GM21360 (cell line): ENCODE measurements around the gene DRAXIN.

Experiments used
- ATAC-seq: cut with Tn5 transposase; IDR thresholded peaks from one replicate; pipeline ENCODE4 v1.9.1; 2021; ENCODE audit warnings: mild to moderate bottlenecking, moderate library complexity; ENCODE audit not compliant: unreplicated experiment

Gene DRAXIN

DNA sequence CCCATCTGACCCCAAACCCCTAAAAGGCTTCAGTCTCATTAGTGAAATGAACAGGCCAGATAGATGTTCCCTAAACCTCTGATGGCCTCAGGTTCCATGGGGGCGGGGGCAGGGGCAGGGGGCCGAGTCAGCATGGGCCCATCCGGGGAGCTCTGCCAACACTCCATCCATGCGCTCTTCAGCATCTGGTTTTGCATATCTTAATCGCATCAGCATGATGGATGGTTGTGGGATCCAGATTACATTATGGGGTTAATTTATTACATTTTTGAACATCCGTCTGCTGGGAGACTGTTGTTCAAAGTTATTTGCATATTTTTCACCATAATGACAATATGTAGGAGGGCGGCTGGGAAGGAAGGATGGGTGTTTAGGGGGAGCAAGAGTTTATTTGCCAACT, 7.4 kb upstream of the DRAXIN start:
- no peak for ATAC-seq

DNA sequence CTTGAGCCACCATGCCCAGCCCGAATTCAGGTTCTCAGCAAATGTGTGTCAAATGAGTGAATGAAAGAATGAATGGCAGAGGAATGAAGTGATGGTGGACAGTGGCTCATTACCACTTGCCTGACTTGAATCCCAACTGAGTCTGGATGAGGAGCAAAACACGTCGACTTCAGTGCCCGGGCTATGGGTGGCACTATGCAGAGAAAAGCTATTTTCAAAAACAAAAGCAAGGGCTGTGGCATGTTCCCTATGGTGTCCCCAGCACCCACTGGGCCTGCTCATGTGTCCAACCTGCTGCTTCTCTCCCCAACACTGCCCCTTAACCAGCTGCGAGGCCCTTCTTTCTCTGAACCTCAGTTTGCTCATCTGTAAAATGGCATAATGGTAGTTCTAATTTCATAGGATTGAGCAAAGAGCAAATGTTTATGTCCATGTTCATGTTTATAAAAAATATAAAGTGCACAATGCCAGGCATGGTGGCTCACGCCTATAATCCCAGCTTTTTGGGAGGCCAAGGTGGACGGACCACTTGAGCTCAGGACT, 6.2 kb upstream of the DRAXIN start:
- no peak for ATAC-seq

DNA sequence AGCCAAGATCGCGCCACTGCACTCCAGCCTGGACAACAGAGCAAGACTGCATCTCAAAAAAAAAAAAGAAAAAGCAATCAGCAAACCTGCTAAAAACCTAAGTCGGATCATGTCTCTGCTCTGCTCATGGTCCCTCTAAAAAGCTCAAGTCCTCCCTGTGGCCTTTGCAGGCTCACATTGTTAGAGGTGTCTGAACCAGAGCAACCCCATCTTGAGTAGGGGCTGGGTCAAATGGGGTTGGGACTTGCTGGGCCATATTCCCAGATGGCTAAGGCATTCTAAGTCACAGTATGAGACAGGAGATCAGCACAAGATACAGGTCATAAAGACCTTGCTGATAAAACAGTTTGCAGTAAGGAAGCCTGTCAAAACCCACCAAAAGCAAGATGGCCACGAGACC, 3.0 kb upstream of the DRAXIN start:
- no peak for ATAC-seq

DNA sequence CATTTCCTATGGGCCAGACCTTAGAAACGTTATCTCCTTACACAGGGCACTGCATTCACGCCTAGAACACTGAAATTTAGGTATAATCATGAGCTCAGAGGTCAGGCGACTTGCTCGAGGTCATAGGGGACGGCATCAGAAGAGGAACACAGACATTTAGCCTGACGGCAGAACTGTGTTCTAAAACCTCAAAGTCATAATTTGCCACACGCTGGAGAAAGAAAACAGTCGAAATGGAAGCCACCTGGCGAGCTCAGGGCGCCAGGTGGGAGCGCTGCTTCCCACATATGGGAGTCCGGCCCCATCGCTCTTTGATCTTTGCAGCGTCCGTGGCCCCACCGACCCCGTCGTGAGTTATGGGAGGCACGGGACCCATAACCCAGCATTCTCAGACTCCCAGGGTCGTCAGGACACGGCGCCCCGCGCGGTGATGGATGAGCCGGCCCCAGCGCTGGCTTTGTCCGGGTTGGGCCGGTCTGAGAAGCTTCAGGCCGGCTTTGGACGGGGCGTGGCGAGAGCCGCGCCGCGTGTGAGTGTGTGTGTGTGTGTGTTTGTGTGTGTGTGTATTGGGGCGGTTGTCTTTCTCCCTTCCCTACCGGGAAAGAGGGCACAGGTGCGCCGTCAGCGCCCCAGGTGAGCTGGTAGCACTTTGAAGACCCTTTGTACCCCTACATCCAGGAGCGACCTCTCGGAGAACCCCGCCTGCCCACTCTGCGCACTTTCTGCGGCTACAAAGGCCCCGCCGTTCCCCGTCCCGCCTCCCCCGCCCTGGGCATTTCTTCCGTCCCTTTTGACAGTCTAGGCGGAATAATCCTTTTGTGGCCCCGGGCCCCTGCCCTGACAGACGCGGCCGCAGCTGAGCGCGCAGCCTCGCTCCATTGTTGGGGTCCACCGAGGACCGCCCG, 861 bp upstream of the DRAXIN start:
- ATAC-seq: no peak

DNA sequence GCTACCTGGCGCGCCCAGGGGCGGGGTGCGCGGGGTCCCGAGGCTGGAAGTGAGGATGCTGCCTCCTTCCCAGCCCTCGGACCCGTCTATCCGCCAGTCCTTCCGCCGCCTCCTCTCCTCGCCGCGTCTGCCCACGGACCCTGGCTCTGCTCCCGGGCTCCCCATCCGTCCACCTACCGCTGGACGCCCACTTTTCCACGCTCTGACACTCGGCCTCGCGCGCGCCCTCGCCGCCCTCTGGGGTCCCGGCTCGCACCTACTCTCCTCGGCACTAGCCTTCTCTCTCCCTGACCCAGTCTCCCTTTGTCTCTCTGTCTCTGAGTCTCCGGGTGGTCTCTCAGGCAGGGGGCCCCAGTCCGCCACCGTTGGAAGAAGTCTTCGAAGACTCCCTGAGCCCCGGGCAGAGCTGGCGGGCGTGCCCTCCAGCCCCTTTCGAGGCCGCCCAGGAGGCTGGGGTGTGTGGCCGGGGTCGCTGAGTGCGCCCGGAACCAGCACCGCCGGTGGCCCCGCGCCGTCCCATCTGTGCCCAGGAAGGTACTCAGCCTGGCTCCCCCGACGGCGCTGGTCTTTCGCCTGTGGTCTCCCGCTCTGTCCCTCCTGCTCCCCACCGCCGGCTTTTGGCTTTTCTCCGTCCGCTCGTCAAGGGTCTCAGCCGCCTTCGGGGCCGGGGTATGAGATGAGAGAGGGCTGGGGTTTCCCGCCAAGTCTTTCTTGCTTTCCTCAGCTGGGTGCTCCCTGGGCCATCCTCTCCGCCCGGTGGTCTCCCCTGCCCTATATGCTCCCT, 610 bp downstream of the DRAXIN start:
- ATAC-seq: no peak

DNA sequence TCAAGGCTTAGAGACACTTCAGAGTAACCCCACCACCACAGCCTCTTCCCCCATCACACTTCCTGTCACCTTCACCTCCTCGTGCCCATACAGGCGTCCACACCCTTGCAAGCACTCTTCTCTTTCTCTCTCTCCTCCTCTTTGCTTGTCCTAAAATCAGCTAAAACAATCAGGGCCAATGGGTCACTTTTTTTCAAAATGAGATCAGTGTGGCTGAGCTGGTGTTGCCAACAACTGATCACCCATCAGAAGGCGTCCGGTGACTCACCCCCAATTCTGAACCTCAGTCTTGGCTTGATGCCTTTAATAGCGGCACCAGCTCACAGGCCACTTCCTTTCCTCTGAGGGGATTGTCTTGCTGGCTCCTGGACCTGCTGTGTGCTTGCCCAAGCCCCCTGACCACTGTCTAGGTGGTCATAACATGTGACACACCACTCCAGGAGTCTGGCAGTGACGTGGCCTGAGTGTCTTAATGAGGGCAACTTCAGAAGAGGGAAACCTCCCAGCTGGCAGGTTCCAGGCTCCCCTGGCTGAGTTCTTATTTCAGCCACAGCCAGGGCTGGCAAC, 1.6 kb downstream of the DRAXIN start:
- ATAC-seq: no peak

DNA sequence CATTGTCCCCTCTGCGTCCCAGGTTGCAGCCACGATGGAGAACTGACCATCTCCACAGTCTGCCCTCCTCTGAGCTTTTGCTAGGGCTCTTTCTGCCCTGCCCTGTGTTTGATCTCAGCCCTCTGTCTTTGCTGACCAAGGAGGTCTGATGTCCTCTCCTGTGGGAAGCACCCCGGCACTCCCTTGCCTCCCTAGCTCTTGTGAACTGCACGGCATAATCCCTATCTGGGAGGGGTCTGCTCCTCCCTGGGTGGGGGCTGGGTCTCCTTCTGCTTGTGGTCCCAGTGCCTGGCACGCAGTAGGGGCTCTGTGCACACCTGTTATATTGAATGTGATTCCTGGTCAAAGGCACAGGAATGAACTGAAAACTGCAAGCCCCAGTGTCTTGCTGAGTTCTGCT, 2.4 kb downstream of the DRAXIN start:
- no peak for ATAC-seq

DNA sequence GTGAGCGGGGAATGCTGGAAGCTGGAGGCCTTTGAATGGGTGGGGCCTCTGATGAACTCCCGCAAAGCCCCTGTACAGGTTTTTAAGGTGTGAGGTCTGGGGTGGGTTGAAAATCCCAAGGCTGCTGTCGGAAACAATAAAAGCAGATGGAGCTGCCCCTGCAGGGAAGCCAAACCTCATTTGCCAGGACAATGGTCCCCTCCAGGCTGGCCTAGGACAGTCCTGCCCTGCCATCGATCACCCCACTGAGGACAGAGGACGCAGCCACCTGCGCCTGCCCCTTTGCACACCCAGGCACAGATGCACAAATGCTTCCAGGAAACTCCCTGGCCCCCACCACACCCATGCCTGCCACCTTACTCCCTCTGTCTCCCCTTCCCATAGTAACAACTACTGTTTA, 4.4 kb downstream of the DRAXIN start:
- ATAC-seq: no peak

DNA sequence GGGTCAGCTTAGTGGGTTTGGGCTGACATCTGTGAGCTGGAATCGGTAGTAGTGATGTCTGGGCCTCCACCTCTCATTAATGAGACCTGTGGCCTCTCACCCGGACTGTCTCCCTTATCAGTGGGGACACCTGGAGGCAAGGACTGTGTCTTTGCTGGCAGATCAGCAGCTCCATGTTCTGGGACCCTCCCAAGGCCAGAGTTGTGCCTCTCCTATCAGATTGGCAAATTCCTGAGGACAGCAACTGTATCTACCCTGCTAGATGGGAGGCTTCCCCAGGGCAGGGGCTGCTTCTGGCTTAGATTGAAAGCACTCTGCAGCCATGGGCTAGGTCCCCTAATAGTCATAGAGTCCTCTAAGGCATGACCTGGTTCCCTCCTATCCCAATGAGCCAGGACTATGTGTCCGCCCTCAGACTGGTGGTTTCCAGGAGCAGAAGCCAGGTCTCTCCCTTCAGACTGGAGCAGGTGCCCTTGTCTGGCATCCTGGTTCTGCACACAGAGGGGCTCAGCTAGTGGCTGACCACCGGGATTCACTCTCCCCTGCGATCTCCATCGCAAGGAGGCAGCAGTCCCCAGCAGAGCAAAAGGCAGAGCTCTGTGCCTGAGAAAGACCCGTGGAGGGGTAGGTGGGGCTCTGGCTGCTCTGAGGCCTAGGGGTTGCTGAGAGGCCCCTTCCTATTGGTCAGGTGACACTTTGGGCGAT, 5.8 kb downstream of the DRAXIN start:
- no peak for ATAC-seq

DNA sequence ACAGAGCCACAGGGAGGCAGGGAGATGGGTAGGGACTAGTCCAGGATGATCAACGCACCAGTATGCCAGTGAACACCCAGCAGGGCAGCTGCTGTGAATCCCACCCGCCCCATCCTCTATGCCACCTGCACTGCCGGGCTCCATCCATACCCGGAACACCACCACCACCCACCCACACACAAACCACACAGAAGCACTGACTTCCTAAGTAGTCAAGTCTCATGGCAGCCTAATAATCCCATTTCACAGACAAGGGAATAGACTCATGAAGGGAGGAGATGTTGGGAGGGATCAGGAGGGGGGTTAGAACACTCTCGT, 6.3 kb downstream of the DRAXIN start:
- no peak for ATAC-seq

DNA sequence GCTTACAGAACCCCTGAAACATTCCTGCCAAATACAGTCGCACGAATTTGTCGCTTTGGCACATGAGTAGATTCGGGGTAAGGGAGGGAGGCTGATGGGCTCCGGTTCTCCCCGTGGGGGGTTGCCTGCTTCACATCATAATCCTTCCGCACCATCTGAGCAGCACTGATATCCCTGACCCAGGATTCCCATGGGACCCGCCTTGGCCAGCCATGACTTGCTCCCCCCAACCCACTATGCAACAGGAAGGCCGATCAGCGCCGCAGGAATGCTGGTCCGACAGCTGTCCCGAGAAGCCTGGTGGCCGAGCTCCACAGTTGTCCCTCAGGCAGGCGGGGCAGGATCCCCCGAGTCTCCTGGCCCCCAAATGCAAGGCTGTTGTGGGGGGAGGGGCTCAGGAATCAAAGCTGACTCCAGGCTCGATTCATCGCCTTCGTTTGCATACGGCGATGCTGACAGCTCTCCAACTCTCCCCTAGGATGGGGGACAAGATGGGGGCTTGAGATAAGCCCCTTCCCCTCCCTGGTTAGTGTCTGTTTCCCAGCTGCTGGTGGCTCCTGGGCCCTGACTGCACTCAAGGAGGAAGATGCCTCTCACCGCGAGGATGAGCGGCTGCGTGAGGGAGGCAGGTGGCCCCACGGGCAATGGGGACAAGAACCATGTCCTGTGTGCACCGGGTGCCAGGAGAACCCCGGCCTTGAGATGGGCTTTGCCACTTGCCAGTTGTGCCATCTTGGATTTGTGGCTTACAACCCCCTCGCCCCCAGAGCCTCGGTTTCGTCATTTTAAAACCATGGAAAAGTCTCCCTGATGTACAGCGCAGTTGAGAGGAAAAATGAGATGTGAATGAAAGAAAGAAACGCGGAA, 9.3 kb downstream of the DRAXIN start:
- no peak for ATAC-seq

DNA sequence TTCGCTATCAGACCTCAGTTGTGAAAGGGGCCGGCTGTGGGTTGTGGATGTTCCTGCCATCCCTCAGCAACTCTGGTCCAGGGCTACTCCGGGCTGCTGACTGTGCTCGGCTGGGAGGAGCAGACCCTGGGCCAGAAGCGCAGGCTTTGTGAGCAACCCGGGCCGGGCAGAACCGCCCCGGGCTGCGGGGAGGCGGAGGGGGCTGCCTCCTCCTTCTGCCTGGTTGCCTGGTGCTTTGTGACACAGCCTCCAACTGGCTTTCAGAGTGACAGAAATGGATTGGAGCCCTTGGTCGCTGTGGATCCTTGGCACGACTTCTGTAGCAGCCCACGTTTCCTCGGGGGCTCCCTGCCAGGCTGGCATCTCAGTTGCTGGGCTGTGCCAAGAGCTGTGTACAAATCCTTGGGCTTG, 10.0 kb downstream of the DRAXIN start:
- no peak for ATAC-seq

DNA sequence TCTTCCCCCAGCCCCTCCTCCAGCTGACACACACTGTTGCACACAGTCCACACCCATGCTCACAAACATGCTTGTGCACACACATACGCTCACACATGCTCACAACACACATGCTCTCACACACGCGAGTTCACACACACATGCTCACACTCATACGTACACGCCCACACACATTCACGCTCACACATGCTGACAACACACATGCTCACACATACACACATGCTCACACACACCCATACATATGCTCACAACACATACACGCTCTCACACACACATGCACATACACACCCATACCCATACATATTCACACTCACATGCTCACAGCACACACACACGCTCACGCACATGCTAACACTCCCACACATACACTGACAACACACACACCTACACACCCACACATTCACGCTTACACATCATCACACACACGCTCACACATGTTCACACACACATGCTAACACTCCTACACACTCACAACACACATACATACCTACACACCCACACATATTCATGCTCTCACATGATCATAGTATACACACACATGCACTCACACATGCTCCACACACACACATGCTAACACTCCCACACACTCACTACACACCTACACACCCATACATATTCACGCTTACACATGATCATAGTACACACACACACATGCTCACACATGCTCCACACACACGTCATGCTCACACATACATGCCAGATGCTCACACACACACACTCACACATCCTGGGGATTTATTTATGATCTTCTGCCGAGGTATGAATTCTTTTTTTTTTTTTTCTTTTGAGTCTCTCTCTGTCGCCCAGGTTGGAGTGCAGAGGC, 10.7 kb downstream of the DRAXIN start:
- ATAC-seq: no peak

DNA sequence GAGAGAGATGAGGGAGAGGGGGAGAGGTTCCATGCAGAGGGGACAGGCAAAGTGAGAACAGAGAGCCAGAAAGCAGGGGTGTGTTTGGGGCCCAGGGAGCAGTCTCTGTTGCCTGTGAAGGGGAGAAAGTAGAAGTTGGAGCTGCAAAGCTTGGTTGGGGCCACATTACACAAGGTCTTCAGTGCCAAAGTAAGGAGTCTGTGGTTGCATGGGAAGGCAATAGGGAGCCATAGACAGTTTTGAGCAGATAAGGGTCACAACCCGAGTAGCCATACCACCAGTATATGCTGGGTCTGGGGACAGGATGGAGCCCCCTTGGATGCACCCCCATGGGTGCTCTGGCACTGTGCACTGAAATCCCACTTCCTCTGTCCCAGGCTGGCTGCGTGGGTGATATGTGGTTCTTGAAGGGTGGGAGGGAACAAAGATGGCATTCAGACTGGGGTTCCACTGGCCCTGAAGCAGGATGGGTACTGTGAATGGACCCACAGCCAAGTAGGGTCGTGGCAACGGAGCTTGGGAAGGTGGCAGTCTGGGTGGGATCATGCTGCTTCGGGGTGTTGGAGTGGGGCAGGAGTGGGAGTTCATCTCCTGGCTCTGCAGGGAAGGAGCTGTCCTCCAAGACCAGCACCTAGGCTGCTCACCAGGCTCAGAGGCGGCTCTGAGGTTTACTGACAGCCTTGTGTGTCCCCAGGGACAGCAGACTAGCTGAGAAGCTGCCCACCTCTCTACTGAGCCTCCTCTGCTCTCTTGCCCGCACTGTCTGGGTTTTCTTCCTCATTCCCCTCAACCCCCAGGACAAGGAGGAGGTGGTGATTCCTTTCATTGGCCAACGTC, 12.1 kb downstream of the DRAXIN start:
- ATAC-seq: no peak

DNA sequence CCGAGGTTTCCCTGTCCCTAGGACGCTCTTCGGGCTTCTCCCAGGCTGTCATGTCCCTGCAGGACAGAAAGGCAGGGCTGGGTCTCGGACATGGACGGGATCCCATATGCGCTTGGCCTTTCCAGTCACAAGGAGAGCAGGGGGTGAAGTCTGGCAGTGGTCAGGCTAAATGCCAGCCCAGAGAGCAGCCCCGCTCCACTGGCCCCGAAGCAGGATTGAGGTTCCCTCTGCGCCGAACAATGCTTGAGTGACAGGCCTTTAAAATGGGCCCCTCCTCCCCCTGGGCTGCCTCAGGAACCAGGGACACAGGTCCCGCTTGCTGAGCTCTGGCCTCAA, 12.7 kb downstream of the DRAXIN start:
- no peak for ATAC-seq

DNA sequence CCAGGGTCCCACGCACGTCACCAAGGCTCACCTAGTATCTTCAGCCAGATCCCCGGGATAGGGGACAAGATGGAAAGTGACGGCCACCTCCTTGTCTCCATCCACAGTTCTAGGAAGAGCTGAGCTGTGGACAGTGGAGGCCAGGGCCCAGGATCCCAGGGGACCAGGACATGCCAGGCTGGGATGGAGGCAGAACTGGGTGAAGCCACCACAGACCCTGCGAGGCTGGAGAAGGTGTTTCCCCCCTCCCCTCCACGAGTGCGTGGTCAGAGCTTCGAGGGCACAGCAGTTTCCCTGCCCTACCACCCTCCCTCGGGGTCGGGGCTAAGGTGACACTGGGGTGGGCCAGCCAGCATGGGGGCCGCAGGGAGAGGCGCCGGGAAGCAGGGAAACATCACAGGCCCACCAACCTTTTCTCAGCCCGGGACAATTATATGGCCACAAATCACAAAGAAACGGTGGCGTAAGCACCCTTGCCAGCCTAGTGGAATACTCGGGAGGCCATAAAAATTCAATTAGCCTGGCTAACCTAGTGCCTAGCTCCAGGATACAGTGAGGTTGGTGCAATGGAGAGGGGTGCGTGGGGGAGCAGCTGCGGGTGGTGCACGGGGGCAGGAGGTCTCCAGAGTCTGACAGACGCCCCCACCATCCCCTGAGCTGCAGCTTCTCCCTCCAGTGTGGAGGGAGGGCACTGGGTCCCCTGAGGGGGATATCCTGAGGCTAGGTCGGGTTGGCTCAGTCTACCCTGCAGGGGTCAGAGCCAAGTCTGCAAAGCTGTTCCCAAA, 13.4 kb downstream of the DRAXIN start:
- no peak for ATAC-seq

DNA sequence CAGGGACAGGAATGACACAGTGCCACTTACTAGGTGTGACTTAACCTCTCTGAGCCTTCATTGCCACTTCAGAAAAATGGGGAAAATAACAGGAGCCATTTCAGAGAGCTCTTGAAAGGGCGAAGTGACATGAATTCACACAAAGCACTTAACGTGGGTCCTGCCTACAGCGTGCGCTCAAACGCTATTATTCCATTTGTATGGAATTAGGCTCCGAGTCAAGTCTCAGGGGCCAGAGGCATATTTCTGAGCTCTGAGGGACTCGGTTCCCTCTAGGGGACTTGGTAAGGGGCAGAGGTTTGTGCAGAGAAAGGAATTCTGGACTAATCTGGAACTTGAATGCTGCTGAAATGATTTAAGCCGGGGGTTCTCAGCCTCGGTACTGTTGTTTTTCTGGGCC, 14.1 kb downstream of the DRAXIN start:
- no peak for ATAC-seq

DNA sequence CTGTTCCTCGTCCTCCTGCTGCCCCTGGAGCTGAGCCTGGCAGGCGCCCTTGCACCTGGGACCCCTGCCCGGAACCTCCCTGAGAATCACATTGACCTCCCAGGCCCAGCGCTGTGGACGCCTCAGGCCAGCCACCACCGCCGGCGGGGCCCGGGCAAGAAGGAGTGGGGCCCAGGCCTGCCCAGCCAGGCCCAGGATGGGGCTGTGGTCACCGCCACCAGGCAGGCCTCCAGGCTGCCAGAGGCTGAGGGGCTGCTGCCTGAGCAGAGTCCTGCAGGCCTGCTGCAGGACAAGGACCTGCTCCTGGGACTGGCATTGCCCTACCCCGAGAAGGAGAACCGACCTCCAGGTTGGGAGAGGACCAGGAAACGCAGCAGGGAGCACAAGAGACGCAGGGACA, 14.8 kb downstream of the DRAXIN start:
- ATAC-seq: no peak
